NCI-H2171 (cell line): ENCODE data around the gene KCNK6.
"Not testable (repeated sequence)": the region's sequence is repeated elsewhere in the genome, so short reads cannot be mapped to it uniquely, and the experiment has no call there.

ENCODE experiments used
- DNase-seq: peaks from one replicate; lab custom pipeline; 2025; lab: John Stamatoyannopoulos, UW

KCNK6 gene

DNA sequence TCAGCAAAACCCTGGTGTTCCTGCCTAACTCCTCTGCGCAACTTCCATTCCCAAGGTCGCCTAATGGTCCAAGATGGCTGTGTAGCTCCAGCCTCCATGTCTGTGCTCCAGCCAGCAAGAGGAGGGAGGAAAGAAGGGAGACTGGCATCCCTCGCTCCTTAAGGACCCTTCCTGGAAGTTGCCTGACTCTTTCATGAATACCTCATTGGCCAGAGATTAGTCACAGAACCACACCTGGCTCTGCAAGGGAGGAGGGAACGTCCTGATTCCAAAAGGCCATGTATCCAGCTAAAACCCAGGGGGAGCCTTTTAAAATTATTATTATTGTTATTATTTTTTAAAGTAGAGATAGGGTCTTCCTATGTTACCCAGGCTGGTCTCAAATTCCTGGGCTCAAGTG is 4.8 kb downstream of the KCNK6 start:
- no peak for DNase-seq

DNA sequence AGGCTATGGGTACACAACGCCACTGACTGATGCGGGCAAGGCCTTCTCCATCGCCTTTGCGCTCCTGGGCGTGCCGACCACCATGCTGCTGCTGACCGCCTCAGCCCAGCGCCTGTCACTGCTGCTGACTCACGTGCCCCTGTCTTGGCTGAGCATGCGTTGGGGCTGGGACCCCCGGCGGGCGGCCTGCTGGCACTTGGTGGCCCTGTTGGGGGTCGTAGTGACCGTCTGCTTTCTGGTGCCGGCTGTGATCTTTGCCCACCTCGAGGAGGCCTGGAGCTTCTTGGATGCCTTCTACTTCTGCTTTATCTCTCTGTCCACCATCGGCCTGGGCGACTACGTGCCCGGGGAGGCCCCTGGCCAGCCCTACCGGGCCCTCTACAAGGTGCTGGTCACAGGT is 6.9 kb downstream of the KCNK6 start:
- no peak for DNase-seq

DNA sequence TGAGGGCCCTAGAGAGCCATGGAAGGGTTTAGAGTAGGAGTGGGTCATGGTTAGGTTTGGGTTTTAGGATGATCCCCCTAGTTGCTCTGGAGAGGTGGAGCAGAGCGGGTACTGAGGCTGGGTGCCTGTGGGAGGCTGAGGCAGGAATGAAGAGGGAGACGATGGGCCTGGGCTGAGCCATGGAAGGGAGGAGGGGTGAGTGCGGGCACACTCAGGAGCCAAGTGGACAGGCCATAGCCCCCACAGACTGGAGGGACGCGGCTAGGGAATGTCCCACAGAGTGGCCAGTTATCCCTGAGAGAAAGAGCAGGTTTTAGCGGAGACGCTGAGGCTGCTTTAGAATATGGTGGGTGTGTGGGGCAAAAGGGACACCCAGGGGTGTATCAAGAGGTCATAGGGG is 10.0 kb downstream of the KCNK6 start:
- no peak for DNase-seq

GRCh38 chr19:38331728-38332127 is 12.1 kb downstream of the KCNK6 start:
- DNase-seq, result no peak

GRCh38 chr19:38333245-38333644 is 13.6 kb downstream of the KCNK6 start:
- DNase-seq, result no peak

DNA sequence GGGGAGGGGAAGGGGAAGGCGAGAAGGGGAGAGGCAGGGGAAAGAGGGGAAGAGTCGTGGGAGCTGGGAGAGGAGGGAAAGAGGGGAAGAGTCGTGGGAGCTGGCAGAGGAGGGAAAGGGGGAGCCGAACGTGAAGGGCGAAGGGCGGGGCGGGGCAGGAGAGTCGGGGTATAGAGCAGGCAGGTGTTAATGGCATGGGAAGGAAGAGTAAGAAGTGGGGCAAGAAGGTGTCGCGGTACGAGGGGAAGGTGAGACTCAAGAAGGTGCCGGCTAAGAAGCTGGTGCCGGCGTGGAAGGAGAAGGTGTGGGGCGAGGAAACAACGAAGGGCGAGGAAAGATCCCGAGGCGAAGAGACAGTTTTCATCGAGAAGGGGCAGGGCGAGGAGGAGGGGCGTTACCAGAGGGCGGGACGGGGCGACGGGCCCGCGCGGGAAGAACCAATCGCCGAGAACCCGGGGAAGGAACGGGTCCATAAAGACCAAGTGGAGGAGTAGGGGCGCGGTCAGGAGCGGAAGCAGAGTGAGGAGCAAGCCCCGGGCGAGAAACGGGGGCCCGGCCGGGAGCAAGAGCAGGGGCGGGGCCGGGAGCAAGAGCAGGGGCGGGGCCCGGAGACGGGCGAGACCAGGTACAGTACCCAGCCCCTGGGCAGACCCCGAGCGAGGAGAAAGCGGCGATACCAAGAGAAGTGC is 16.4 kb downstream of the KCNK6 start:
- peak; percentile 95 for DNase-seq

- DNase-seq, result peak; percentile 98
These were observed 17.2 kb downstream of the KCNK6 start for GRCh38 chr19:38336638-38337359.

DNA sequence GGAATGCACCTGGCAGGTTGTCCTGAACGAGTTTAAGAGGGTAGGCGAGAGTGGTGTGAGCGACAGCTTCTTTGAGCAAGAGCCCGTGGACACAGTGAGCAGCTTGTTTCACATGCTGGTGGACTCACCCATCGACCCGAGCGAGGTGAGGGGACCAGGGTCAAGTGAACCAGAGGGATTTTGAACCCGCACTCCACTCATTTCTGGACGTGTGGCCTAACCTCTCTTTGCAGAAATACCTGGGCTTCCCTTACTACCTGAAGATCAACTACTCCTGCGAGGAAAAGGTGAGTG is 17.7 kb downstream of the KCNK6 start:
- no peak for DNase-seq

- not testable (repeated sequence) for DNase-seq
These were observed 19.4 kb downstream of the KCNK6 start for GRCh38 chr19:38339011-38339410.

DNA sequence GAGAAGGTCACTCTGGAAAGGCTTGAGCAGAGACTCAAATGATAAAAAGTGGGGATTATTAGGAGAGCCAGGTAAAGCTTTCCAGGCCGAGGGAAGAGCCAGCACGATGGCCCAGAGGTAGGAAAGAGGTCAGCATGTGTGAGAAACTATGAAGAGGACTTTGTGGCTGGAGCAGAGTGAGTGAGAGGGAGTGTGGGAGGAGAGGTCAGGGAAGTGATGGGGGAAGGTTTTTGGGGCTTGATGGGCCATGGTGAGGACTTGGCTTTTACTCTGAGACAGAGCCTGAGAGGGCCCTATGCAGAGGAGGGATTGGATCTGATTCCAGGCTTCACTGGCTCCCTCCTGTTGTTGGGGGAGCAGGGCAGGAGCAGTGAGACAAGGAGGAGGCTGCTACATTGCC is 21.3 kb downstream of the KCNK6 start:
- DNase-seq, result no peak

GRCh38 chr19:38346837-38347236 is 27.2 kb downstream of the KCNK6 start:
- no peak for DNase-seq

GRCh38 chr19:38350883-38351282 is 31.2 kb downstream of the KCNK6 start:
- DNase-seq, result no peak

- no peak for DNase-seq
These were observed 32.3 kb downstream of the KCNK6 start for GRCh38 chr19:38351865-38352395.

GRCh38 chr19:38352611-38353010 is 33.0 kb downstream of the KCNK6 start:
- peak; percentile 87 for DNase-seq

DNA sequence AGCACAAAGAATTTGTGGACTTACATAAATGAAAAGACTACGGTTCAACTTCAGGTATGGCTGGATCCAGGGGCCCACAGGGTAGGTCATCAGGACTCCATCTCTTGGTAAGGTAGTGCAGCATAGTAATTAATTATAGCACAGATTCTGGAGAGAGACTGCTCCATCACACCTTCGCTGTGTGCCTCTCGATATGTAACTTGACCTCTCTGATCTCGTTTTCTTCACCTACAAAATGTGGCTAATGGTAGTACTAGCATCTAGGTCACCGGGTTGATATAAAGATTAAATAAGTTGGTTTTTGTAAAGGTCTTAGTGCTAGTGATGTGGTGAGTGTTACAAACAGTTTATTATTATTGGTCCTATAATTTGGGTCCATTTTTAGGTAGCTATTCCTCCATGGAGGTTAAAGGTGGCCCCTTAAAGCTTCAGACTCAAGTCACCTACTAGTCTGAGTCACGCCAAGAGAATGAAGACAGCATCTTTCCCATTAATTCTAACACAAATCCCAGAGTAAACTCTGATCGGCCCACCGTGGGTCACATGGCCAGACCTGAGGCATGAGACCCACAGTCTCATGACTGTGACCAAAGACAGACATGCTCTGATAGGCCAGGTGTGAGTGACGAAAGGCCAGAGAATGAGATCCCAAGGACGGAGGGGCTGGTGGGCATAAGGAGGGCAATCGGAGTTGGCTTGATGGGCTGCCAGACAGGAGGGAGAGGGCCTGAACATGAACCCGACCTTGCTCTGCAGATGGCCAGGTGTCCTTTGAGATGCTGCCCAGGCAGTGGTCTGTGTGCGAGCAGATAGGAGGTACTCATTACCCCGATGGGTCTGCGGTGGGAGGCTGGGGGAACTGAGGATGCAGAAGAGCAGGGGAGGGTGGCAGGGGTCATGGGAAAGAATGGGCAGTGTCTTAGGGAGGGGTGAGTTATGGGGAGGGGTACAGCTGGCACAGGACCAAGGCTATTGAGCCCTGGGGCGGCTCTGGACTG is 36.4 kb downstream of the KCNK6 start:
- DNase-seq, result no peak

DNA sequence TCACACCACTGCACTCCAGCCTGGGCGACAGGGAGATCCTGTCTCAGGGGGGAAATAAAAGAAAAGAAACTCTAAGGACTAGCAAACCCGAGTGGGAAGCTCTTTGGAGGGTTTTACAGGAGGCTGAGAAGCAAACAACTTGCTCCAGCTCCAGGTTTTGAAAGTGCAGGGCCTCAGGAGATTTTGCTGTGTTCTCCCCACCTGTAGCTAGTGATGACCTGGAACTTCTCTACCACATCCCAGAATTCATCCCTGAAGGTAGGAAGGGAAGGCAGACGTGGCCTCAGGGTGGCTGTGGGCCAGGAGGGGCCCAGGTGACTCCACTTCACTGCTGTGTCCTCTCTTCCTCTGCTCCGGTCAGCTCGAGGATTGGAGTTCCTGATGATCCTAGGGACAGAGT is 38.4 kb downstream of the KCNK6 start:
- no peak for DNase-seq

- no peak for DNase-seq
These were observed 39.8 kb downstream of the KCNK6 start for GRCh38 chr19:38359242-38360021.

DNA sequence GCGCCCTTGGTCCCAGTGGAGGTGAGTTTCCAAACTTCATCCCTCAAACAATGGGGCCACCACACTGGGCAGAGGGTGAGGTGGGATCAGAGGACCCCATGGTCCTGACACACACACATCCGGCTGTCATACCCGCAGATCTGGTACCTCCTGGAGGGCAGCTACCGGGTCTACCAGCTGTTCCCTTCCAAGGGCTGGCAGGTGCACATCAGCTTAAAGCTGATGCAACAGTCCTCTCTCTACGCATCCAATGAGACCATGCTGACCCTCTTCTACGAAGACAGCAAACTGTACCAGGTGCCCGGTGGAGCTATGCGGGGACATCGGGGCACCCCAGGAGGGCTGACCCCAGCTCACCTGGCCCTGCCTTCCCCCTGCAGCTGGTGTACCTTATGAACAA is 40.7 kb downstream of the KCNK6 start:
- no peak for DNase-seq

DNA sequence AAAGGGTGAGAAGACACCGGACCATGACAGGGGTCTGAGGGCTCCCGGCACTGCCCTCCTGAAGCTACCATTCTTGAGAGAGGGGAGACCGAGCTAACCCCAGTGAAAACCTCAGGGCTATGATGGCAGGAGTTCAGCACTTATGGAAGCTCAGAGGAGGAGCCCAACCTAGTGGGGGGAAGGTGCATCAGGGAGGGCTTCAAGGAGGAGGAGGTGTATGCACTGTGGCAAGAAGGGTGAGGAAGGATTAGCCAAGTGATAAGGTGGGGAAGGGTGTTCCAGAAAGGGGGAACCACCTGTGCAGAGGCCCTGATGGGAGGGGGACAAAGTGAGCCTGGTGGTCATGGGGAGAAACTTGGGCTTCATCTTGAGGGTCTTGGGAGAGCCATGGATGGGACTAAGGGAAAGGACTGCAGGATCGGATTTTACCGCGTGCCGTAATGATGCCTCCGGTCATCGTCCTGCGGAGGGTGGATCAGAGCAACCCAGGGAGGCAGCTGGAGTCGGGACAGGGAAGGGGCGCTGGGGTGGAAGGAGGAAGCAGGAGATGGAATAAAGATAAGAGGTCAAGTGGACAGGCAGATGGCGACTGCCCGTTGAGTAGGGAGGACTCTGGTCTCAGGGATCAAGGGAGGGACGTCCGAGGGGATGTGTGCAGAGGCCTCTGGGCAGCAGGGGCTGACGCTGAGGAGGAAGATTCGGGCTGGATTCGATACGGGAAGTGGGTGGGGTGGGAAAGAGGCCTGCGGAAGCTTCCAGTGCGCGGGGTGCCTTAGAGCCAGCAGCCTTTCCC is 41.4 kb downstream of the KCNK6 start:
- DNase-seq, result no peak

GRCh38 chr19:38361633-38362075 is 42.0 kb downstream of the KCNK6 start:
- DNase-seq, result peak; percentile 90
